Measurements from ENCODE around the gene TOPAZ1.
A peak's percentile ranks its signal among the peaks of the same experiment; 100 is the strongest.

The TOPAZ1 gene

GRCh38 chr3:44241706-44242105, at the start of gene TOPAZ1:
TSS of gene TOPAZ1 (plus strand) at chr3:44241886. CDS start at chr3:44242054, 168 bp downstream.
- no peak for DNase-seq

DNA sequence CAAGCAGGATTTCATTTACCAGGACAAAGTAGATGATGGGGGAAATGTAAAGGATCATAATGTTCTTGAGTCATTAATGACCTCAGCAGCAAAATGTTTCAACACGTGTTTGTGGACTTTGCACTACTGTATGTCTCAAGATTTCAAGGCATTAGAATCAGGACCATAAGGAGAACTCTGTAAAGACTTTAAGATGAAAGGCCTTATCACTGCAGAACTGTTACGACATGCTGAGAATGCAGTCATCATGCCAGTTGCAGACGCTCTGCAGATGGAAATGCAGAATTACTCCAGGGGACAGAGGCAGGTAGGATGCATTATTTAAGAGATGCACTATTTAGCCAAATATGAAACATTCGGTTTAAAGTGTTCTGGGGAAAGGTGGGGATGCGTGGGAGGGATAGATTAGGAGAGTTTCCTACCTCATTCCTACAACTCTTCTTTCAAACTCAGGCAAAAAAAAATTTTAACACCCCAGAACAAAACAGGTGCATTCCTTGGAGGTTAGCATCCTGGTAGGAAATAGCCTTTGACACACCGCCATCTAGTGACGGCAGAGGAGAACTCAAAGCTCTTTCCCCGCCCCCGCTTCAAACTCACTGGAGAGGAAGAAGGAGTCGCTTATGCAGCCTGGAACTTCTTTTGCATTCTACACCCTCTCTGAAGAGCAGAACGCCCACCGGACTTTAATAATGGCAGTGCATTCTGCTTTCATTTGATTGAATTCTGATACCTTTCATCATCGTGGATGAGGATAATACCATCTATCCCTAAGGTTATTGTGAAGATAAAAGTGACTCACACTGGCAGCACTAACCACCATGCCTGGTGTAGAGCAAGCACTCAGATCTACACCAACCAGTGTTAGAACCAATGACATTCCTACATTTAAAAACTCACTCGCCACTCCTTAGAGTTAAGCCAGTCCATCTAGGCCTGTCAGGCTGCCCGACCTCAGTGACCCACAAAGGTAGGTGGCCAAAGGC, 43.1 kb upstream of the TOPAZ1 start:
- DNase-seq: peak; percentile 66

DNA sequence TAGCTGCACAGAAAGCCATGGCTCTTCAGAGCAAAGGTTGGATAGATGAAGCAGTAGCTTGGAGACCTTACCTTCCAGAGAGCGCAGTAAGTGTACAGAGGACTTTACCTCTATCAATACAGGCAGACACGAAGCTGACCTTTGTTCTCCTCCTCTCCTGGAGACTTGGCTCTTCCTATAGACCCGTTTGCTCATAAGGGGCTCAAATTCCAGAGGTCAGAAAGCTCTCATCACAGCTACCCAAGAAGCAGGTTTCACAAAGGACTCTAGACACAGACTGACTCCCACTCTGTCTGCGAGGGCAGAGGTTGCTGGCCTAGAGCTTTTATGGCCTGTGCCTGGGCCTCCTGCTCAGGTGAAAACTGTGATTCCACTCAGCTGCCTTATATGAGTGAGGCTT, 35.4 kb upstream of the TOPAZ1 start:
- no peak for DNase-seq

- no peak for DNase-seq
These were observed 34.6 kb upstream of the TOPAZ1 start for GRCh38 chr3:44206862-44207652.

GRCh38 chr3:44208086-44208485, 33.6 kb upstream of the TOPAZ1 start:
- no peak for DNase-seq

- no peak for DNase-seq
These were observed 33.1 kb upstream of the TOPAZ1 start for GRCh38 chr3:44208568-44208967.

- no peak for DNase-seq
These were observed 30.7 kb upstream of the TOPAZ1 start for GRCh38 chr3:44210967-44211366.

DNA sequence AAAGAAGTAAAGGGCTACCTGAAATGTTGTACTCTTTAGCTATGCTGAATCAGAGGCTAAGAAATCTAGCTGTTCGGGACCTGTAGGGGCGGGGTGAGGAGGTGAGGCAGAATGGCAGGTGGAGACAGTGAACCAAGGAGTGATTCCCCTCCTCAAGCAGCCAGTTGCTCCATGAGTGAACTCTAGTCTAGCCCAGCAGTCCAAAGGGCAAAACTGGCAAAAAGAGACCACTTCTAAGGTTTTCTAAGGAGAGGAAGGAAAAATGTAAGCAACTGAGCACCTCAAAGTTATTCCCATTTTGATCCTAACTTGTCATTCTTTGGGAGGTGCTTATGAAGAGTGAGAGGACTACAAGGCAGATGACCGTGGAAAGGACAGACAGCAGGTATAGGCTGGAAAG, 19.3 kb upstream of the TOPAZ1 start:
- DNase-seq: no peak

DNA sequence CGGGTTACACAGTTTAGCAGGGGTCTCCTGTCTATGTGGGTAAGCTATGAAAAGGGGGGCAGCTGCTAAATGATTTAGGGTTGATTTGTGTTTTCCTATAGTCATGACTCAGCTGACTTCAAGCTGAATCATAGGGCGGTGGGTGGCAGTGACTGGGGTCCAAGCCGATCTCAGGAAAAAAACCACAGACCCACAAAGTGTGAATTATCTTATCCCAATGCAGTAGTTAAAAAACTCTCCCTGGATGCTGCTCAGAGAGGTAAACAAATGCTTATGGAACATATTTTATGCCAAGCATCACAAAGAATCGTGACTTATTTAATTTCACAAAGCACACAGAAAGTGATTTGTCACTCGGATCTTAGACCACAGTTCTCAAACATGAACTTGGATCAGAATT, 18.4 kb upstream of the TOPAZ1 start:
- DNase-seq: no peak

DNA sequence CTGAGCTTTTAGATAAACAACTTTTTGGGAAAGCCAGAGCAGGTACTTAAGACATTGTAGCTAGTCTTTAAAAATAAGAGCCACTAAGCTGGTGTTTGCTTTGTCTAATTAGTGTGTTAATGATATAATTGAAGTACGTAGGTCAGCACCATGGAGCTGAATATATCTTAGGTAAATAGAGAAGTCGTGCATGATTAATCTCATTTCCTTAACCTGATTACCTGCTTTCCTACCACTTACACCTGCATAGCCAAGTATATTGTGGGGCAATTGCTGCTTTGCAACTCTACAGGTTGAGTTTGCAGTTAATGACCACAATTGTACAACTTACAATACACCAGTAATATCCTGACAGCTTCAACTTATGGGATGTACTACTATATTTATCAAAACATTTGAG, 17.6 kb upstream of the TOPAZ1 start:
- DNase-seq: no peak

GRCh38 chr3:44226573-44226972, 15.1 kb upstream of the TOPAZ1 start:
- no peak for DNase-seq

- DNase-seq: no peak
These were observed 14.1 kb upstream of the TOPAZ1 start for GRCh38 chr3:44227632-44228031.

DNA sequence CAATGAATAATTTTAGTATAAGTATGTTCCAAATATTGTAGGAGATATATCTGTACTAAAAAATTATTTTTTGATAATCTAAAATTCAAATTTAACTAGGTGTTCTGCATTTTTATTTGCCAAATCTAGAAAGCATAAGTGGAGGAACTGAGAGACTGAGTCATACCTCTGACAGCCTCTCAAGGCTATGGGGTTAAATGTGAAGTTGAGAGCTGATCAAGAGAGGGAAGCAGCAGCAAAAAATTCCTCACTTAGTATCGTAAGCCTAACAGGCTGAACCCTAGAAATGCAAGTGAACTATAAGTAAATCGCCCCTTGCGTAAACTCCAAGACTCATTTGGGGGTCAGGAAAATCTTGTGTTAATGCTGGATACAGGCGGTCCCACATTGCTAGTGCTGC, 12.8 kb upstream of the TOPAZ1 start:
- no peak for DNase-seq

- peak; percentile 52 for DNase-seq
These were observed 9.3 kb upstream of the TOPAZ1 start for GRCh38 chr3:44232407-44232806.

- no peak for DNase-seq
These were observed 6.9 kb upstream of the TOPAZ1 start for GRCh38 chr3:44234648-44235268.

- DNase-seq: peak; percentile 56
These were observed 5.8 kb upstream of the TOPAZ1 start for GRCh38 chr3:44235604-44236484.

GRCh38 chr3:44236485-44236908, 5.2 kb upstream of the TOPAZ1 start:
- no peak for DNase-seq

DNA sequence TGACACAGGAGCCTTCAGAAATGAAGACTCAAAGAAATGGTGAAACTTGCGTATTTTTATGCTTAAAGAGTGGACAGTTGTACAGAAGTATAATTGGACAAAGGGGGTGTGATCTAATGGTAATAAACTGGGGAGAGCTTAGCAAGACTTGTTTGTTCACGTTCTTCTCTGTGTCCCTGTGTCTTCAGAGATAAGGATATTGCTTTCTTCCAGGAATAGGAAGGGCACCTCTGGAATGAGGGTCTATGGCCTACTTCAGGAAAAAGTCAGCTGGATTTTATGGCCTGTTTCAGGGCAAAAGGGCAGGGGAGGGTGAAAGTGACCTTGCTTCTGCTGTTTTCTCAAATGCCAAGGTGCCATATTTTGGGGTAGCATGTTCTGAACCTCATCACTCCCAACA, 4.5 kb upstream of the TOPAZ1 start:
- no peak for DNase-seq

DNA sequence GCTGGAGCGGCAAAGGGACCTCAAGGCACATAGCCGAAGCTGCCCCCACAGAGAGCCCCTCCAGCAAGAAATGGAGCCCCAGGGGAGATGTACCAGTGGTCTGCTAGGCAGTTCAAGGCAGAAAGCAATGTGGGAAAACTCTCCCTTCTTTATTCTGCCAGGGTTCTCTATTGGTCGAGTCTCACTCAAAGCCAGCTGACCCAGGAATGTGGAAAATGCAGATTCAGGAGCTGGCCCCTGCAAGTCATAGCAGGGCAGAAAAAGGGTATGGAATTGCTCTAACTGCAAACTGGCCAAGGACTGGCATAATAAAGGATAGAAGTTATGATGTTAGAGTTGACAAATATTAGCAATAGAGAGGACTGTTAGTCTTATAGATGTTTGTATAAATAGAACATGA, 4.0 kb upstream of the TOPAZ1 start:
- no peak for DNase-seq

DNA sequence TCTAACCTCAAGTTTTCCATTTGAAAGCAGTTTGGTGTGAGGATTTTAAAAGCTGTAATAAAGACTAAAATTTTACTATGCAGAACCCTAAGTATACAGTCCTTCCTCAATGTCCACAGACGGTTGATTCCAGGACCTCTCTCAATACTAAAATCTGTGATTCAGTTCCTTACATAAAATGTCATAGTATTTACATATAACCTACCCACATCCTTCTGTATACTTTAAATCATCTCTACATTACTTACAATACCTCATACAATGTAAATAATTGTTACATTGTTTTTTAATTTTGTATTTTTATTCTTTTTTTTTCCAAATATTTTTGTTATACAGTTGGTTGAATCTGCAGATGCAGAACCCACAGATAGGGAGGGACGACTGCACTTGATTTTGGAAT, 2.8 kb upstream of the TOPAZ1 start:
- no peak for DNase-seq

GRCh38 chr3:44240061-44240460, 1.6 kb upstream of the TOPAZ1 start:
- DNase-seq: no peak

DNA sequence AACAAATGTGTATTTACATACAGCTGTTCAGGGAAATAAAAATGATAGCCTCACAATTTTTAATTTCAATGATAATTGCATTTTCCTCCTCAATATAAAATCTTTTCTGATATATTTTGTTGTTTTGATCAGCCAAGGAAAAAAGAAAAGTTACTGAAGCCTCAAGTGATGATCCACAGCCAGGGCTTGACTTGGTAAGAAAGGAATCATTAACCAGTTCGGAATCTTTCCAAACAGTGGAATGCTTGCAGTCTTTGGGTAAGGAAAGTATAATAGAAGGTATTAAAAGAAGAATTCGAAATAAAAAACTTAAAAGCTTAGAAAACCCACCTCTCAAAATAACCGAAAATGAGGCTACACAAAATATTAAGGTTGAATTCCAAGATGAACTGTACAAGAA, 1.0 kb downstream of the TOPAZ1 start:
- no peak for DNase-seq

Data from GDM1 (cell line).